Body of pancreas (tissue), 4 donors: ENCODE measurements around the gene ATP8A2.

Experiments used
- POLR2A ChIP-seq, 3 donors: fragments of 450-650 bp; IDR thresholded peaks; one replicate each; pipeline ENCODE4 v1.6.1; 2016; ENCODE audit warnings: antibody characterized with exemption in 3 of 3, mild to moderate bottlenecking in 2 of 3
- TF ChIP-seq, protein P1 (sequence below), 7 experiments: fragments of 450-650 bp in 4 of 7; fragments of 200-600 bp in 3 of 7; sonication (generic) in 3 of 7; IDR thresholded peaks; one replicate each; pipeline ENCODE4 v1.5.1; 2016 to 2019; ENCODE audit warnings: antibody characterized with exemption in 7 of 7

DNA sequence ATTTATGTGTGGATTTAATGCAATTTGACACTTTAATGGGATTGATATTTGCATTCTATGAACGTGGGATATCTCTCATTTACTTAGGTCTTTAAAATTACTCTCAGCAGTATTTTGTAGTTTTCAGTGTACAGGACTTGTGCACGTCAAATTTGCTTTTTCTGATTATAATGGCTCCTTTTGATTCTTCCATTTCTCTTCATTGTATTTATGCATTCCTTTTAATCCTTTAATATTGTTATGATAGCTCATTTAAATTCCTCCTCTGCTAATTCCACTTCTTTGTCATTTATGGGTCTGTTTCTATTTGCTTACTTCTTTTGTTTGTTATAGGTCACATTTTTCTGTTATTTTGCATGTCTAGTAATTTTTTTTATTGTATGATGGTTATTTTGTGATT is 226.6 kb downstream of the ATP8A2 start:
- TF ChIP-seq, protein P1, sequence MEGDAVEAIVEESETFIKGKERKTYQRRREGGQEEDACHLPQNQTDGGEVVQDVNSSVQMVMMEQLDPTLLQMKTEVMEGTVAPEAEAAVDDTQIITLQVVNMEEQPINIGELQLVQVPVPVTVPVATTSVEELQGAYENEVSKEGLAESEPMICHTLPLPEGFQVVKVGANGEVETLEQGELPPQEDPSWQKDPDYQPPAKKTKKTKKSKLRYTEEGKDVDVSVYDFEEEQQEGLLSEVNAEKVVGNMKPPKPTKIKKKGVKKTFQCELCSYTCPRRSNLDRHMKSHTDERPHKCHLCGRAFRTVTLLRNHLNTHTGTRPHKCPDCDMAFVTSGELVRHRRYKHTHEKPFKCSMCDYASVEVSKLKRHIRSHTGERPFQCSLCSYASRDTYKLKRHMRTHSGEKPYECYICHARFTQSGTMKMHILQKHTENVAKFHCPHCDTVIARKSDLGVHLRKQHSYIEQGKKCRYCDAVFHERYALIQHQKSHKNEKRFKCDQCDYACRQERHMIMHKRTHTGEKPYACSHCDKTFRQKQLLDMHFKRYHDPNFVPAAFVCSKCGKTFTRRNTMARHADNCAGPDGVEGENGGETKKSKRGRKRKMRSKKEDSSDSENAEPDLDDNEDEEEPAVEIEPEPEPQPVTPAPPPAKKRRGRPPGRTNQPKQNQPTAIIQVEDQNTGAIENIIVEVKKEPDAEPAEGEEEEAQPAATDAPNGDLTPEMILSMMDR (IDR thresholded peaks at IDR 0.05), result no peak
- no peak for TF ChIP-seq POLR2A (IDR thresholded peaks at IDR 0.05)
